Measurements from ENCODE around the gene AFDN. TPM values are rescaled to one million over a fixed set of nuclear protein-coding genes. Genes with fewer than 3 reads are reported as not detected.

AFDN gene
- total RNA-seq, 1 donor, result 29.2 TPM

- DNase-seq (ENCODE audit: low read depth), result no peak
- TF ChIP-seq CTCF (IDR thresholded peaks at IDR 0.05; ENCODE audit: insufficient read depth, low read length), result no peak
- H3K4me3 ChIP-seq (ENCODE audit: low read depth, low read length), result no peak overlapping the region
Measured at GRCh38 chr6:167840526-167841179, 13.9 kb downstream of the AFDN start.

GRCh38 chr6:167841981-167842380 lies 15.3 kb downstream of the AFDN start:
- H3K4me3 ChIP-seq (ENCODE audit: low read depth, low read length), result no peak overlapping the region
- TF ChIP-seq CTCF (IDR thresholded peaks at IDR 0.05; ENCODE audit: insufficient read depth, low read length), result no peak
- no peak for DNase-seq (ENCODE audit: low read depth)

- H3K4me3 ChIP-seq (ENCODE audit: low read depth, low read length), result no peak overlapping the region
- DNase-seq (ENCODE audit: low read depth), result no peak
- TF ChIP-seq CTCF (IDR thresholded peaks at IDR 0.05; ENCODE audit: insufficient read depth, low read length), result no peak
Measured at GRCh38 chr6:167842457-167842856, 15.7 kb downstream of the AFDN start.

- no peak for TF ChIP-seq CTCF (IDR thresholded peaks at IDR 0.05; ENCODE audit: insufficient read depth, low read length)
- no peak for DNase-seq (ENCODE audit: low read depth)
- H3K4me3 ChIP-seq (ENCODE audit: low read depth, low read length), result no peak overlapping the region
Measured at GRCh38 chr6:167843023-167843422, 16.3 kb downstream of the AFDN start.

- no peak overlapping the region for H3K4me3 ChIP-seq (ENCODE audit: low read depth, low read length)
- no peak for DNase-seq (ENCODE audit: low read depth)
- TF ChIP-seq CTCF (IDR thresholded peaks at IDR 0.05; ENCODE audit: insufficient read depth, low read length), result no peak
Measured at GRCh38 chr6:167845856-167846255, 19.1 kb downstream of the AFDN start.

GRCh38 chr6:167846997-167847606 lies 20.4 kb downstream of the AFDN start:
- no peak overlapping the region for H3K4me3 ChIP-seq (ENCODE audit: low read depth, low read length)
- no peak for DNase-seq (ENCODE audit: low read depth)
- no peak for TF ChIP-seq CTCF (IDR thresholded peaks at IDR 0.05; ENCODE audit: insufficient read depth, low read length)
